ENCODE measurements around the gene NPEPL1.

DNA sequence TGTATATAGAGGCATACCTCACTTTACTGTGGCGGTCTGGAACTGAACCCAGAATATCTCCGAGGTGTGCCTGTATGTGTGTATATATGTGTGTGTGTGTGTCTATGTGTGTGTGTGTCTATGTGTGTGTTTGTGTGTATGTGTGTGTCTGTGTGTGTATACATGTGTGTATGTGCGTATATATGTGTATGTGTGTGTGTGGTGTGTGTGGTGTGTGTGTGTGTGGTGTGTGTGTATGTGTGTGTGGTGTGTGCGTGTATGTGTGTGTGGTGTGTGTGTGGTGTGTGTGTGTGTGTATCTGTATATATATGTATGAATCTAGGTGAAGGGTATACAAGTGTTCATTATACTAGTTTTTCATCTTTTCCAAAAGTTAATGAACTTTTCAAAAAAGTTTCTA, 4.2 kb upstream of the NPEPL1 start:
- TF ChIP-seq, protein P1, sequence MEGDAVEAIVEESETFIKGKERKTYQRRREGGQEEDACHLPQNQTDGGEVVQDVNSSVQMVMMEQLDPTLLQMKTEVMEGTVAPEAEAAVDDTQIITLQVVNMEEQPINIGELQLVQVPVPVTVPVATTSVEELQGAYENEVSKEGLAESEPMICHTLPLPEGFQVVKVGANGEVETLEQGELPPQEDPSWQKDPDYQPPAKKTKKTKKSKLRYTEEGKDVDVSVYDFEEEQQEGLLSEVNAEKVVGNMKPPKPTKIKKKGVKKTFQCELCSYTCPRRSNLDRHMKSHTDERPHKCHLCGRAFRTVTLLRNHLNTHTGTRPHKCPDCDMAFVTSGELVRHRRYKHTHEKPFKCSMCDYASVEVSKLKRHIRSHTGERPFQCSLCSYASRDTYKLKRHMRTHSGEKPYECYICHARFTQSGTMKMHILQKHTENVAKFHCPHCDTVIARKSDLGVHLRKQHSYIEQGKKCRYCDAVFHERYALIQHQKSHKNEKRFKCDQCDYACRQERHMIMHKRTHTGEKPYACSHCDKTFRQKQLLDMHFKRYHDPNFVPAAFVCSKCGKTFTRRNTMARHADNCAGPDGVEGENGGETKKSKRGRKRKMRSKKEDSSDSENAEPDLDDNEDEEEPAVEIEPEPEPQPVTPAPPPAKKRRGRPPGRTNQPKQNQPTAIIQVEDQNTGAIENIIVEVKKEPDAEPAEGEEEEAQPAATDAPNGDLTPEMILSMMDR (IDR thresholded peaks at IDR 0.05), result no peak
- TF ChIP-seq MAX (IDR thresholded peaks at IDR 0.05) (no peak), FOXS1 (CRISPR knock-in tag; IDR thresholded peaks at IDR 0.05) (no peak)

All from A549 (cell line).